A673 (cell line): ENCODE measurements around the gene GAMT. TPM values are rescaled to one million over a fixed set of nuclear protein-coding genes. Genes with fewer than 3 reads are reported as not detected.

Experiments used
- BruUV-seq: library from RNA; stranded (reverse); fragments of 400-500 nt; replicated peaks from 2 replicates; lab custom pipeline; 2021; lab: Mats Ljungman, UMichigan
- CTCF ChIA-PET: fragments of 300-600 bp; sonication (Branson Sonifier 250); formaldehyde crosslinking; loops from one replicate; lab custom pipeline; 2022; ENCODE audit warnings: antibody characterized with exemption; lab: Charles Lee
- POLR2A ChIA-PET: fragments of 300-600 bp; sonication (Branson Sonifier 250); formaldehyde crosslinking; loops from one replicate; lab custom pipeline; 2022; ENCODE audit warnings: antibody characterized with exemption; ENCODE audit not compliant: low non-redundant PET; lab: Charles Lee
- DNase-seq: peaks from one replicate; pipeline ENCODE4 v3.0.0-alpha.2; 2015; ENCODE audit warnings: low spot score
- H3K27ac ChIP-seq: fragments of 200-600 bp; sonication (generic); 2 replicates; pipeline ENCODE4 v1.5.1; 2016; ENCODE audit warnings: mixed run types, low read depth, mild to moderate bottlenecking, mixed read lengths, antibody characterized with exemption, low read length; ENCODE audit not compliant: poor library complexity, severe bottlenecking
- H3K27me3 ChIP-seq: fragments of 200-600 bp; sonication (generic); replicated peaks from 2 replicates; pipeline ENCODE4 v1.6.1; 2017; ENCODE audit warnings: mixed run types, low read depth, mild to moderate bottlenecking, mixed read lengths, antibody characterized with exemption, low read length; ENCODE audit not compliant: insufficient read depth, poor library complexity
- H3K36me3 ChIP-seq: fragments of 200-600 bp; sonication (generic); 2 replicates; pipeline ENCODE4 v1.6.1; 2016; ENCODE audit warnings: mixed run types, mild to moderate bottlenecking, mixed read lengths, antibody characterized with exemption, low read length; ENCODE audit not compliant: insufficient read depth, poor library complexity, severe bottlenecking
- H3K4me1 ChIP-seq: fragments of 200-600 bp; sonication (generic); 2 replicates; pipeline ENCODE4 v1.6.1; 2017; ENCODE audit warnings: mixed run types, mild to moderate bottlenecking, mixed read lengths, antibody characterized with exemption, low read length; ENCODE audit not compliant: insufficient read depth, poor library complexity, severe bottlenecking
- H3K4me3 ChIP-seq: fragments of 200-600 bp; sonication (generic); 2 replicates; pipeline ENCODE4 v1.5.1; 2016; ENCODE audit warnings: low read depth, mixed run types, mild to moderate bottlenecking, mixed read lengths, low read length; ENCODE audit not compliant: poor library complexity, severe bottlenecking
- H3K9me3 ChIP-seq: fragments of 200-600 bp; sonication (generic); 2 replicates; pipeline ENCODE4 v1.6.1; 2016; ENCODE audit warnings: mixed run types, low read depth, mild to moderate bottlenecking, mixed read lengths, antibody characterized with exemption, low read length; ENCODE audit not compliant: poor library complexity, severe bottlenecking
- EZH2 ChIP-seq: fragments of 200-600 bp; sonication (generic); IDR thresholded peaks from 2 replicates; pipeline ENCODE4 v1.6.1; 2017; ENCODE audit warnings: borderline replicate concordance, low read depth, mild to moderate bottlenecking, mixed read lengths, antibody characterized with exemption, low read length; ENCODE audit not compliant: poor library complexity, severe bottlenecking
- intact Hi-C: fragments of 100-400 bp; cut with micrococcal nuclease; formaldehyde crosslinking; loops from one replicate; pipeline ENCODE4 v1.10.0; 2022; ENCODE audit not compliant: unreplicated experiment
- total RNA-seq: library from RNA; stranded (reverse); gene quantifications from 2 replicates; pipeline ENCODE4 v1.2.3, GENCODE V29; 2021
- TF ChIP-seq, protein P1 (sequence below): fragments of 300-800, 200-600 bp; sonication (generic); conservative IDR thresholded peaks from 2 replicates; pipeline ENCODE4 v1.5.1; 2017; ENCODE audit warnings: low read depth, mild to moderate bottlenecking, antibody characterized with exemption, low read length, moderate library complexity, mixed read lengths

Gene GAMT
- total RNA-seq, 1 experiment from 2014 or later: 18.8 TPM

DNA sequence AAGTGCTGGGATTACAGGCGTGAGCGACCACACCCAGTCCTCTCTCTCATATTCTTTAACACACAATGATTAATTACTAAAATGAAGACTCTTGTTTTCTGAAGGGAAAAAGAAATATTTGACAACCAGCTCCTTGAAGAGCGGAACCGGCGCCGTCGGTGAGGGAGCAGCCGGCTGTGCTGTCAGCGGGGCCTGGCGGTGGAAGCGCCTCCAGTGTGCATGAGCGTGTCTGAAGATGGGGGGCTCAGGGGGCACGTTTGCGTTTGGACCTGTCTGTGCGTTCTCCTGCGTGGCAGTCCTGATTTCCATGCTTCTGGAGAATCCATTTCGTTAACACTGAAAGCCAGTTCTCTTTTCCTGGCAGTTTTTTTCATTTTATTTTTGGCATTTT lies 24.9 kb downstream of the GAMT start:
- no peak overlapping the region for H3K27ac ChIP-seq
- TF ChIP-seq EZH2: no peak
- TF ChIP-seq, protein P1, sequence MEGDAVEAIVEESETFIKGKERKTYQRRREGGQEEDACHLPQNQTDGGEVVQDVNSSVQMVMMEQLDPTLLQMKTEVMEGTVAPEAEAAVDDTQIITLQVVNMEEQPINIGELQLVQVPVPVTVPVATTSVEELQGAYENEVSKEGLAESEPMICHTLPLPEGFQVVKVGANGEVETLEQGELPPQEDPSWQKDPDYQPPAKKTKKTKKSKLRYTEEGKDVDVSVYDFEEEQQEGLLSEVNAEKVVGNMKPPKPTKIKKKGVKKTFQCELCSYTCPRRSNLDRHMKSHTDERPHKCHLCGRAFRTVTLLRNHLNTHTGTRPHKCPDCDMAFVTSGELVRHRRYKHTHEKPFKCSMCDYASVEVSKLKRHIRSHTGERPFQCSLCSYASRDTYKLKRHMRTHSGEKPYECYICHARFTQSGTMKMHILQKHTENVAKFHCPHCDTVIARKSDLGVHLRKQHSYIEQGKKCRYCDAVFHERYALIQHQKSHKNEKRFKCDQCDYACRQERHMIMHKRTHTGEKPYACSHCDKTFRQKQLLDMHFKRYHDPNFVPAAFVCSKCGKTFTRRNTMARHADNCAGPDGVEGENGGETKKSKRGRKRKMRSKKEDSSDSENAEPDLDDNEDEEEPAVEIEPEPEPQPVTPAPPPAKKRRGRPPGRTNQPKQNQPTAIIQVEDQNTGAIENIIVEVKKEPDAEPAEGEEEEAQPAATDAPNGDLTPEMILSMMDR: no peak
- peaks cover 21% of the 10 kb centered on the region for H3K36me3 ChIP-seq
- DNase-seq: no peak
- H3K27me3 ChIP-seq: no peaks in the 10 kb centered on the region
- intact Hi-C loops: no loop called here
- no peaks in the 10 kb centered on the region for H3K9me3 ChIP-seq
- no TSS peak for BruUV-seq
- H3K4me1 ChIP-seq: peaks cover 5% of the 10 kb centered on the region
- ChIA-PET POLR2A (no interaction called here), CTCF (no interaction called here)
- H3K4me3 ChIP-seq: no peak overlapping the region

DNA sequence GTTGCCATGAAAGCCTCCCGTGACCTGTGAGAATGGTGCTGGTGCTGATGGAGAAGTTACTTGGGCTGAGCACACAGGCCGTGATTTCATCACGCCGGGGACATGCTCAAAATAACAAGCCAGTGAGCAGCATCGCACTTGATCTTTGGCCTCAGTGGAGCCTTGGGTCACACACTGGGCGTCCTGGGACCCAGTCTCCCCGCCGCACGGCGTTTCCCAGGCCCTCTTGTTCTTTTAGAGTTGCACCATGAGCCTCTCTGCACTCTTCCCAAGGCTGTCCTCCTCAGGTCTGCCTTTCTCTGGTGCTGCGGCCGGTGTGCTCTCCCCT lies 27.1 kb downstream of the GAMT start:
- DNase-seq: no peak
- Histone ChIP-seq H3K27me3 (no peaks in the 10 kb centered on the region), H3K4me1 (peaks cover 5% of the 10 kb centered on the region), H3K9me3 (no peaks in the 10 kb centered on the region), H3K4me3 (no peak overlapping the region), H3K27ac (no peak overlapping the region), H3K36me3 (peaks cover 43% of the 10 kb centered on the region)
- BruUV-seq: no TSS peak
- no peak for TF ChIP-seq EZH2
- TF ChIP-seq, protein P1: no peak
- ChIA-PET POLR2A (no interaction called here), CTCF (no interaction called here)
- intact Hi-C loops: no loop called here

DNA sequence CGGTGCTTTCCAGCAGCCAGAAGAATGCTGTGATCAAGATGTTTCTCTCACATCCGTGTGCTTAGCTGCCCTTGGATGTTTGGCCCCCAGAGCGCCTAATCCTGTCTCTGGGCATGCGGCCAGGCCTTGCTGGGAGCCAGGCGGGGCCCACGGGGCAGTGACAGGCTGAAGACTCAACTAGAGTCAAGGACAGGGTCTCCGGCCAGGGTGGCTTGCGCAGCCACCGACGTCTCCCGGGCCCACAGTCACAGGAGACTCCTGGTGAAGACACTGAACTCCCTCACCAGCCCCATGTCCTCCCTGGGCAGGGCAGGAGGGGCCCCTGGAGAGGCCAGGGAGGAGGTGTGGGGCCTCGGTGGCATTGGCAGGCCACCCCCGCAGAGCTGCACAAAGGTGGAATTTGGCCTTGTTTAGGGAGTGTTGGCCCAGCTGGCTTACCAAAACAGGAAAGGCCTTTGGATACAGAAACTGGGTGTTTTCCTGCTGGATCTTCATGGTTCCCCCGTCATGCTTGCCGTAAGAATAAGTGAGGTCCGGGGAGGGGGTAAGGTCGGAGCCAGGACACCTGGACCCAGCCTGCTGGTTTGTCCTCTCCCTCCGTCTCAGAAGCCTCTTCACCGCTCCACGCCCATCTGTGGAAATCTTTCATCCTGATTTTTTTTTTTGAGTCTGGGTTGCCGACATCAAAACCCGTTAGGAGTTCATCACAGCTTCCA lies 27.6 kb downstream of the GAMT start:
- H3K27ac ChIP-seq: peak overlapping the region; percentile 63
- H3K27me3 ChIP-seq: no peaks in the 10 kb centered on the region
- no peak for TF ChIP-seq EZH2
- TF ChIP-seq, protein P1: no peak
- H3K36me3 ChIP-seq: peaks cover 46% of the 10 kb centered on the region
- H3K4me1 ChIP-seq: peaks cover 5% of the 10 kb centered on the region
- no peaks in the 10 kb centered on the region for H3K9me3 ChIP-seq
- DNase-seq: peak; percentile 44
- no TSS peak for BruUV-seq
- no peak overlapping the region for H3K4me3 ChIP-seq
- intact Hi-C loops: no loop called here
- ChIA-PET POLR2A (no interaction called here), CTCF (no interaction called here)
